Liver (tissue), 9 donors: Measurements from ENCODE around the gene TOMM40L. TPM values are rescaled to one million over a fixed set of nuclear protein-coding genes. Genes with fewer than 3 reads are reported as not detected.

Experiments used
- DNase-seq: peaks from one replicate; pipeline ENCODE4 v3.0.0-alpha.2; 2017; ENCODE audit warnings: low spot score
- H3K27ac ChIP-seq, 2 donors: one replicate each; pipeline ENCODE4 v1.7.0; 2013; ENCODE audit warnings: inconsistent platforms in 2 of 2, low read length in 2 of 2, control low read depth in 1 of 2, low read depth in 1 of 2, mild to moderate bottlenecking in 1 of 2
- H3K27me3 ChIP-seq, 4 donors: one replicate each; pipeline versions ENCODE4 v1.6.1 to v1.7.0; 2013; ENCODE audit warnings: low read length in 3 of 4, inconsistent platforms in 1 of 4, mild to moderate bottlenecking in 1 of 4, moderate library complexity in 1 of 4; ENCODE audit not compliant: control insufficient read depth in 4 of 4, insufficient read depth in 4 of 4
- H3K36me3 ChIP-seq, 4 donors: one replicate each; pipeline versions ENCODE4 v1.6.1 to v1.7.0; 2013; ENCODE audit warnings: low read length in 3 of 4, mild to moderate bottlenecking in 3 of 4, low read depth in 1 of 4, moderate library complexity in 1 of 4; ENCODE audit not compliant: control insufficient read depth in 4 of 4, insufficient read depth in 3 of 4
- H3K4me1 ChIP-seq, 4 donors: one replicate each; pipeline versions ENCODE4 v1.6.1 to v1.7.0; 2013; ENCODE audit warnings: low read length in 3 of 4, mild to moderate bottlenecking in 3 of 4, moderate library complexity in 1 of 4; ENCODE audit not compliant: control insufficient read depth in 4 of 4, insufficient read depth in 4 of 4
- H3K4me3 ChIP-seq, 3 donors: one replicate each; pipeline versions ENCODE4 v1.6.1 to v1.7.0; 2013; ENCODE audit warnings: low read length in 3 of 3, control low read depth in 1 of 3, low read depth in 1 of 3, mild to moderate bottlenecking in 1 of 3
- H3K9ac ChIP-seq, 2 donors: one replicate each; pipeline ENCODE4 v1.7.0; 2013; ENCODE audit warnings: low read length in 2 of 2, mild to moderate bottlenecking in 2 of 2, moderate library complexity in 2 of 2, control low read depth in 1 of 2, low read depth in 1 of 2
- H3K9me3 ChIP-seq, 4 donors: one replicate each; pipeline versions ENCODE4 v1.6.1 to v1.7.0; 2013; ENCODE audit warnings: low read length in 3 of 4; ENCODE audit not compliant: control insufficient read depth in 4 of 4
- CTCF ChIP-seq: fragments of 150-350 bp; IDR thresholded peaks from 2 replicates; pipeline ENCODE4 v1.5.1; 2017; ENCODE audit warnings: improper control_type of control experiment, low read depth, low read length; ENCODE audit not compliant: missing input control
- EGR1 ChIP-seq, 2 donors: IDR thresholded peaks; 2 replicates each; pipeline ENCODE4 v1.6.1; 2016 to 2018; ENCODE audit warnings: antibody characterized with exemption in 2 of 2, low read depth in 2 of 2
- FOXA1 ChIP-seq: IDR thresholded peaks from 2 replicates; pipeline ENCODE4 v1.6.1; 2016; ENCODE audit warnings: antibody characterized with exemption
- FOXA2 ChIP-seq: IDR thresholded peaks from 2 replicates; pipeline ENCODE4 v1.6.1; 2016; ENCODE audit warnings: antibody characterized with exemption
- GABPA ChIP-seq, 2 donors: IDR thresholded peaks in 1 of 2; conservative IDR thresholded peaks in 1 of 2; 2 replicates each; pipeline ENCODE4 v1.6.1; 2016; ENCODE audit warnings: antibody characterized with exemption in 2 of 2, mild to moderate bottlenecking in 1 of 2, moderate library complexity in 1 of 2
- HNF4A ChIP-seq, 2 donors: conservative IDR thresholded peaks; 2 replicates each; pipeline ENCODE4 v1.6.1; 2016; ENCODE audit warnings: antibody characterized with exemption in 2 of 2, mild to moderate bottlenecking in 2 of 2
- HNF4G ChIP-seq: IDR thresholded peaks from 2 replicates; pipeline ENCODE4 v1.6.1; 2016; ENCODE audit warnings: antibody characterized with exemption
- JUND ChIP-seq, 2 donors: IDR thresholded peaks; 2 replicates each; pipeline ENCODE4 v1.6.1; 2016; ENCODE audit warnings: antibody characterized with exemption in 2 of 2
- MAX ChIP-seq: IDR thresholded peaks from 2 replicates; pipeline ENCODE4 v1.6.1; 2016; ENCODE audit warnings: antibody characterized with exemption
- NR2F2 ChIP-seq: IDR thresholded peaks from 2 replicates; pipeline ENCODE4 v1.6.1; 2016; ENCODE audit warnings: antibody characterized with exemption
- RAD21 ChIP-seq, 2 donors: IDR thresholded peaks; 2 replicates each; pipeline ENCODE4 v1.6.1; 2016; ENCODE audit warnings: antibody characterized with exemption in 2 of 2, mild to moderate bottlenecking in 2 of 2
- RXRA ChIP-seq, 2 donors: IDR thresholded peaks; 2 replicates each; pipeline ENCODE4 v1.6.1; 2017 to 2018; ENCODE audit warnings: antibody characterized with exemption in 2 of 2, mild to moderate bottlenecking in 1 of 2
- SP1 ChIP-seq: IDR thresholded peaks from 2 replicates; pipeline ENCODE4 v1.6.1; 2018; ENCODE audit warnings: antibody characterized with exemption, mild to moderate bottlenecking
- TAF1 ChIP-seq: conservative IDR thresholded peaks from 2 replicates; pipeline ENCODE4 v1.6.1; 2016; ENCODE audit warnings: antibody characterized with exemption, mild to moderate bottlenecking
- YY1 ChIP-seq: IDR thresholded peaks from 2 replicates; pipeline ENCODE4 v1.6.1; 2016; ENCODE audit warnings: antibody characterized with exemption, mild to moderate bottlenecking
- ZBTB33 ChIP-seq: IDR thresholded peaks from 2 replicates; pipeline ENCODE4 v1.6.1; 2016; ENCODE audit warnings: antibody characterized with exemption
- WGBS: extraction: QIAGEN DNeasy Blood & Tissue Kit; methylation state at CpG from one replicate; pipeline ENCODE4 v1.1.7; 2013; 5-methylcytosine and 5-hydroxymethylcytosine counted together
- polyA plus RNA-seq, 2 donors: library from polyadenylated mRNA; stranded (reverse) in 1 of 2; unstranded in 1 of 2; fragments of 200-250 nt in 1 of 2; fragments of >200 nt in 1 of 2; fragmentation: Nextera tagmentation in 1 of 2; extraction: Ambion mirVana in 1 of 2; gene quantifications; one replicate each; pipeline versions ENCODE4 v1.2.1 to v1.2.3, GENCODE V29; 2013 to 2015
- total RNA-seq, 2 donors: library from RNA; depleted of rRNA; stranded (reverse); fragments of >200 nt; gene quantifications; one replicate each; pipeline ENCODE4 v1.2.3, GENCODE V29; 2014
- TF ChIP-seq, protein P1 (sequence below): IDR thresholded peaks from 2 replicates; pipeline ENCODE4 v1.6.1; 2016; ENCODE audit warnings: antibody characterized with exemption, mild to moderate bottlenecking
- TF ChIP-seq, protein P2 (sequence below): IDR thresholded peaks from 2 replicates; pipeline ENCODE4 v1.6.1; 2016; ENCODE audit warnings: antibody characterized with exemption
- donor health status: healthy.
- donor health status: healthy.
- donor health status: healthy.
- donor health status: healthy.
- donor health status: healthy.

The TOMM40L gene
- total and polyA plus RNA-seq, 4 donors, result 6.7 to 10.5 (median 8.9) TPM

DNA sequence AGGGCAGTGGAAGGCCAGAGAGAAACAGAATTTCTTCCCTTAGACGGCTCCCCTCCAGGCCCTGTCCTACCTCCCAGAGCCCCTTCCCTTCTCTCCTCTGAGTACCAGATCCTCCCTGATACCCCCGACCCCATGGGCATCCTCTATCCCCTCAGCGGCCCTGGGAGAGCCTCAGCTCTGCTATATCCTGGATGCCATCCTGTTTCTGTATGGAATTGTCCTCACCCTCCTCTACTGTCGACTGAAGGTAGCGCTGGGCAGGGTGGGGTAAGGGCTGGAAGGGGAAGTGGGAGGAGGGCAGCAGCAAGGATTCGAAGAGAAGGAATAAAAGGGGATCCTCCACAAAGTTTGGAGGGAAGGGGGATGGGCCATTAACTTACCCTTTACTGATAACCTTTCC is 8.0 kb upstream of the TOMM40L start:
- no peaks in the 10 kb centered on the region for H3K9me3 ChIP-seq
- DNase-seq, result no peak
- WGBS, result 79% methylated on average over 6 of the region's 6 CpGs
- TF ChIP-seq NR2F2 (no peak), ZBTB33 (no peak), RAD21 (IDR thresholded peaks at IDR 0.05) (no peak), HNF4A (conservative IDR thresholded peaks at IDR 0.05) (no peak), MAX (no peak), EGR1 (IDR thresholded peaks at IDR 0.05; ENCODE audit: low read depth in 2 of 2) (no peak), TAF1 (no peak), CTCF (no peak), GABPA (IDR thresholded peaks at IDR 0.05 in 1 of 2, conservative IDR thresholded peaks at IDR 0.05 in 1 of 2) (no peak), SP1 (no peak), HNF4G (no peak), FOXA1 (no peak), FOXA2 (no peak), JUND (IDR thresholded peaks at IDR 0.05) (no peak), YY1 (no peak), RXRA (IDR thresholded peaks at IDR 0.05) (no peak)
- TF ChIP-seq, protein P1, sequence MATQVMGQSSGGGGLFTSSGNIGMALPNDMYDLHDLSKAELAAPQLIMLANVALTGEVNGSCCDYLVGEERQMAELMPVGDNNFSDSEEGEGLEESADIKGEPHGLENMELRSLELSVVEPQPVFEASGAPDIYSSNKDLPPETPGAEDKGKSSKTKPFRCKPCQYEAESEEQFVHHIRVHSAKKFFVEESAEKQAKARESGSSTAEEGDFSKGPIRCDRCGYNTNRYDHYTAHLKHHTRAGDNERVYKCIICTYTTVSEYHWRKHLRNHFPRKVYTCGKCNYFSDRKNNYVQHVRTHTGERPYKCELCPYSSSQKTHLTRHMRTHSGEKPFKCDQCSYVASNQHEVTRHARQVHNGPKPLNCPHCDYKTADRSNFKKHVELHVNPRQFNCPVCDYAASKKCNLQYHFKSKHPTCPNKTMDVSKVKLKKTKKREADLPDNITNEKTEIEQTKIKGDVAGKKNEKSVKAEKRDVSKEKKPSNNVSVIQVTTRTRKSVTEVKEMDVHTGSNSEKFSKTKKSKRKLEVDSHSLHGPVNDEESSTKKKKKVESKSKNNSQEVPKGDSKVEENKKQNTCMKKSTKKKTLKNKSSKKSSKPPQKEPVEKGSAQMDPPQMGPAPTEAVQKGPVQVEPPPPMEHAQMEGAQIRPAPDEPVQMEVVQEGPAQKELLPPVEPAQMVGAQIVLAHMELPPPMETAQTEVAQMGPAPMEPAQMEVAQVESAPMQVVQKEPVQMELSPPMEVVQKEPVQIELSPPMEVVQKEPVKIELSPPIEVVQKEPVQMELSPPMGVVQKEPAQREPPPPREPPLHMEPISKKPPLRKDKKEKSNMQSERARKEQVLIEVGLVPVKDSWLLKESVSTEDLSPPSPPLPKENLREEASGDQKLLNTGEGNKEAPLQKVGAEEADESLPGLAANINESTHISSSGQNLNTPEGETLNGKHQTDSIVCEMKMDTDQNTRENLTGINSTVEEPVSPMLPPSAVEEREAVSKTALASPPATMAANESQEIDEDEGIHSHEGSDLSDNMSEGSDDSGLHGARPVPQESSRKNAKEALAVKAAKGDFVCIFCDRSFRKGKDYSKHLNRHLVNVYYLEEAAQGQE, result no peak
- TF ChIP-seq, protein P2, sequence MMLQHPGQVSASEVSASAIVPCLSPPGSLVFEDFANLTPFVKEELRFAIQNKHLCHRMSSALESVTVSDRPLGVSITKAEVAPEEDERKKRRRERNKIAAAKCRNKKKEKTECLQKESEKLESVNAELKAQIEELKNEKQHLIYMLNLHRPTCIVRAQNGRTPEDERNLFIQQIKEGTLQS, result no peak
- peak overlapping the region in 1 of 3 donors; percentile 26 for H3K4me3 ChIP-seq
- peaks cover 7 to 22% (median 16%) of the 10 kb centered on the region in 4 donors for H3K36me3 ChIP-seq
- peak overlapping the region in 1 of 2 donors; percentile 30 for H3K9ac ChIP-seq
- peak overlapping the region; percentile 86 to 100 for H3K27ac ChIP-seq
- peaks cover 9 to 43% (median 22%) of the 10 kb centered on the region in 4 donors for H3K4me1 ChIP-seq
- H3K27me3 ChIP-seq, result no peaks in the 10 kb centered on the region
